DOHH2 (cell line): ENCODE results near the gene DSTN.

Source experiments
- H3F3A ChIP-seq: fragments of 200-600 bp; sonication (generic), shearing (Covaris generic); 2 replicates; pipeline ENCODE4 v1.6.0; 2016; ENCODE audit warnings: antibody characterized with exemption, mild to moderate bottlenecking; ENCODE audit not compliant: control insufficient read depth, insufficient read depth
- H3K27ac ChIP-seq: fragments of 200-600 bp; sonication (generic); 2 replicates; pipeline ENCODE4 v1.5.1; 2014; ENCODE audit warnings: low read depth, mild to moderate bottlenecking, low read length, moderate library complexity
- H3K27me3 ChIP-seq: fragments of 200-600 bp; sonication (generic); 2 replicates; pipeline ENCODE4 v1.6.1; 2014; ENCODE audit warnings: mild to moderate bottlenecking, low read length, mixed read lengths; ENCODE audit not compliant: control insufficient read depth
- H3K36me3 ChIP-seq: fragments of 200-600 bp; sonication (generic); 2 replicates; pipeline ENCODE4 v1.6.1; 2014; ENCODE audit warnings: mild to moderate bottlenecking, low read length, moderate library complexity, mixed read lengths; ENCODE audit not compliant: control insufficient read depth
- H3K4me1 ChIP-seq: fragments of 200-600 bp; sonication (generic); 2 replicates; pipeline ENCODE4 v1.6.1; 2014; ENCODE audit warnings: mild to moderate bottlenecking, low read length, mixed read lengths; ENCODE audit not compliant: control insufficient read depth
- H3K4me2 ChIP-seq: fragments of 200-600 bp; sonication (generic); 2 replicates; pipeline ENCODE4 v1.6.0; 2014; ENCODE audit warnings: mild to moderate bottlenecking, low read length, moderate library complexity
- H3K4me3 ChIP-seq: fragments of 200-600 bp; sonication (generic); 2 replicates; pipeline ENCODE4 v1.5.1; 2014; ENCODE audit warnings: mild to moderate bottlenecking, low read length, mixed read lengths
- H3K79me2 ChIP-seq: fragments of 200-600 bp; sonication (generic); 2 replicates; pipeline ENCODE4 v1.6.1; 2014; ENCODE audit warnings: mild to moderate bottlenecking, low read length, mixed read lengths; ENCODE audit not compliant: control insufficient read depth
- H3K9me2 ChIP-seq: fragments of 200-600 bp; sonication (generic); replicated peaks from 2 replicates; pipeline ENCODE4 v1.6.1; 2014; ENCODE audit warnings: mild to moderate bottlenecking, low read length, mixed read lengths; ENCODE audit not compliant: control insufficient read depth
- H3K9me3 ChIP-seq: fragments of 200-600 bp; sonication (generic); 2 replicates; pipeline ENCODE4 v1.6.1; 2014; ENCODE audit warnings: antibody characterized with exemption, low read length, mixed read lengths; ENCODE audit not compliant: control insufficient read depth, insufficient read depth
- H4K20me1 ChIP-seq: fragments of 200-600 bp; sonication (generic); 2 replicates; pipeline ENCODE4 v1.6.0; 2014; ENCODE audit warnings: low read depth, mild to moderate bottlenecking, antibody characterized with exemption, low read length, moderate library complexity; ENCODE audit not compliant: control insufficient read depth, insufficient read depth
- EZH2phosphoT487 ChIP-seq: fragments of 200-600 bp; sonication (generic); IDR thresholded peaks from 2 replicates; pipeline ENCODE4 v1.6.1; 2017; ENCODE audit warnings: borderline replicate concordance, mild to moderate bottlenecking, antibody characterized with exemption, low read length, moderate library complexity, mixed read lengths
- TF ChIP-seq, protein P1 (sequence below): fragments of 200-600 bp; sonication (generic); IDR thresholded peaks from one replicate; pipeline ENCODE4 v1.5.1; 2014; ENCODE audit warnings: antibody characterized with exemption, mild to moderate bottlenecking, low read depth, low read length; ENCODE audit not compliant: poor library complexity, severe bottlenecking

Gene DSTN

DNA sequence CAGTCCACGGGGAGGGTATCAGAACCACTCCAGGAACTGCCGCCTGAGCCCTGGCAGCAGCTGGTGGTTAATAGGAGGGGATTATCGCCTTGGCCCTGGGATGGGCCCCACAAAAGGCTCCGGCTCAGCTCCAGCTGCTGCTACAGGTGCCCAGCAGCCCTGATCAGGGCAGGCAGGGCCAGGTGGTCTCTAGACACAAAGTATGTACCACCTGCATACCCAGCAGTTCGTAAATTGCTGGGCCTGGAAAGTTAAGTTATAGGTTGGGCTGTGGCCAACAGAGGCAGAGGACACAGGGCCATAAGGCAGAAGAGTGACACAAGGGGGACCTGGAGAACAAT is 77.1 kb downstream of the DSTN start:
- Histone ChIP-seq H3K4me1 (peaks cover 40% of the 10 kb centered on the region), H3K27me3 (no peaks in the 10 kb centered on the region), H3K4me3 (no peak overlapping the region), H3K9me3 (no peaks in the 10 kb centered on the region), H4K20me1 (no peaks in the 10 kb centered on the region), H3K36me3 (no peaks in the 10 kb centered on the region), H3K79me2 (no peaks in the 10 kb centered on the region), H3K27ac (no peak overlapping the region), H3K9me2 (no peaks in the 10 kb centered on the region), H3K4me2 (no peak overlapping the region), H3F3A (no peaks in the 10 kb centered on the region)
- TF ChIP-seq EZH2phosphoT487: no peak
- TF ChIP-seq, protein P1, sequence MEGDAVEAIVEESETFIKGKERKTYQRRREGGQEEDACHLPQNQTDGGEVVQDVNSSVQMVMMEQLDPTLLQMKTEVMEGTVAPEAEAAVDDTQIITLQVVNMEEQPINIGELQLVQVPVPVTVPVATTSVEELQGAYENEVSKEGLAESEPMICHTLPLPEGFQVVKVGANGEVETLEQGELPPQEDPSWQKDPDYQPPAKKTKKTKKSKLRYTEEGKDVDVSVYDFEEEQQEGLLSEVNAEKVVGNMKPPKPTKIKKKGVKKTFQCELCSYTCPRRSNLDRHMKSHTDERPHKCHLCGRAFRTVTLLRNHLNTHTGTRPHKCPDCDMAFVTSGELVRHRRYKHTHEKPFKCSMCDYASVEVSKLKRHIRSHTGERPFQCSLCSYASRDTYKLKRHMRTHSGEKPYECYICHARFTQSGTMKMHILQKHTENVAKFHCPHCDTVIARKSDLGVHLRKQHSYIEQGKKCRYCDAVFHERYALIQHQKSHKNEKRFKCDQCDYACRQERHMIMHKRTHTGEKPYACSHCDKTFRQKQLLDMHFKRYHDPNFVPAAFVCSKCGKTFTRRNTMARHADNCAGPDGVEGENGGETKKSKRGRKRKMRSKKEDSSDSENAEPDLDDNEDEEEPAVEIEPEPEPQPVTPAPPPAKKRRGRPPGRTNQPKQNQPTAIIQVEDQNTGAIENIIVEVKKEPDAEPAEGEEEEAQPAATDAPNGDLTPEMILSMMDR: no peak

DNA sequence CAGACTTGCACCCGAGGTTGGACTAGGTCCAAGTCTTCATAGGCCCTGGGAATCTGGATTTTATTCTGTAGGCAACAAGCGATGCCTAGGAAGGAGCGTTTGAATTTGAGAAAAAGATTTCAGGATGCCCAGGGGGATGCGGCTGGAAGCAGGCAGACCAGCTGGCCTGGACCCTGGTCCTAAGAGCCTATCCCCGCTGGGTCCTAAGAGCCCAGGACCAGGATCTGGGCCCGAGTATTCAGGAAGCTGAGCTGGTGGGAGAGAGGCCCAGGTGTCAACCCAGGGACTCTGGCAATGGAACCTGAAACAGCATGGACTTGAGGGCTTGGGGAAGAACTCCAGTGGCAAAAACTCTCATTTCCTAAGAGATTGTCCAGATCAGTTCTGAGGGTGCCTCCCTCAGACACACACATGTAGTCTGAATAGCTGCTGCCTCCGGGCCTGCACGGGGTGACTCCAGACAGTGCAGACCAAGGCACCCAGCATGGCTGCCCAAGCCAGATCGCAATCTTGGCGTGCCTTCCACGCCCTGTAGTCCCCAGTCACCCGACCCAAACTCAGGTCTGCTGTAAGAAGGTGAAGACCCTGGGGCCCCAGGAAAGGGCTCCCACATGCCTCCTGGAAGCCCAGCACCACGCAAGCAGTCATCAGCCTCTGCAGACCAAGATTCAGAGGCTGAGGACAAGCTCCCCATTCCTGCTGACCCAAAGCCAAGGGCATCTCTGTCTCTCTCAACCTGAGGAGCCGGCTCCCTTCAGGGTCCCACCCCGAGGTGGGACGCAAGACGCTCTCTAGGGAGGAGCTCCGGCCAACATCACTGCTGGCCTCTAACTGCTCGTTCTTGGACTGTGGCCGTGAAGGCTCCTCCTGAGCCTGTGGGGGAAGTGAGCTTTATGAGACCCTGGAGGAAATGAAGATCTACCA is 77.8 kb downstream of the DSTN start:
- Histone ChIP-seq H3K27me3 (no peaks in the 10 kb centered on the region), H3F3A (no peaks in the 10 kb centered on the region), H4K20me1 (no peaks in the 10 kb centered on the region), H3K9me3 (no peaks in the 10 kb centered on the region), H3K36me3 (no peaks in the 10 kb centered on the region), H3K4me1 (peaks cover 47% of the 10 kb centered on the region), H3K9me2 (no peaks in the 10 kb centered on the region), H3K4me3 (no peak overlapping the region), H3K79me2 (no peaks in the 10 kb centered on the region), H3K4me2 (no peak overlapping the region), H3K27ac (no peak overlapping the region)
- TF ChIP-seq EZH2phosphoT487: no peak
- TF ChIP-seq, protein P1: no peak

DNA sequence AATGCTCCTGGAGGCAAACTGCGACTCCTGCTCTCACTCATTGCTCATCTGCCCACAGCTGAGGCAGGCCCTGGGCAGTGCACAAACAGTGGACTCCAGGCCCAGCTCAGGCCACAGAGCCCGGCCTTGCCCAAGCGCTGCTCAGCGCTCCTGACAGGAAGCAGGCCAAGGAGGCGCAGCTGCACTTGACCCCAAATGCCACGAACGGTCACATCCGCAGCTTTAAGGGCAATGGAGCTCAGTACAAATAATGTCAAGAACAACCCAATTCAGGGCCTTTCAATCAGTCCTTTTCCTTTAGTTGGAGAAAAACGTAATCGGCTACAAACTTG is 78.4 kb downstream of the DSTN start:
- H3K27me3 ChIP-seq: no peaks in the 10 kb centered on the region
- H3K36me3 ChIP-seq: no peaks in the 10 kb centered on the region
- H3K27ac ChIP-seq: no peak overlapping the region
- H3K9me2 ChIP-seq: no peaks in the 10 kb centered on the region
- H3K4me1 ChIP-seq: peaks cover 54% of the 10 kb centered on the region
- no peaks in the 10 kb centered on the region for H3K9me3 ChIP-seq
- no peaks in the 10 kb centered on the region for H3F3A ChIP-seq
- no peaks in the 10 kb centered on the region for H4K20me1 ChIP-seq
- TF ChIP-seq, protein P1: no peak
- no peak for TF ChIP-seq EZH2phosphoT487
- H3K79me2 ChIP-seq: no peaks in the 10 kb centered on the region
- no peak overlapping the region for H3K4me2 ChIP-seq
- H3K4me3 ChIP-seq: no peak overlapping the region
